GM19351 (cell line): ENCODE data around the gene SETD5.

ENCODE experiments used
- ATAC-seq: cut with Tn5 transposase; IDR thresholded peaks from one replicate; pipeline ENCODE4 v1.9.1; 2021; ENCODE audit warnings: mild to moderate bottlenecking, moderate library complexity; ENCODE audit not compliant: unreplicated experiment

The SETD5 gene

DNA sequence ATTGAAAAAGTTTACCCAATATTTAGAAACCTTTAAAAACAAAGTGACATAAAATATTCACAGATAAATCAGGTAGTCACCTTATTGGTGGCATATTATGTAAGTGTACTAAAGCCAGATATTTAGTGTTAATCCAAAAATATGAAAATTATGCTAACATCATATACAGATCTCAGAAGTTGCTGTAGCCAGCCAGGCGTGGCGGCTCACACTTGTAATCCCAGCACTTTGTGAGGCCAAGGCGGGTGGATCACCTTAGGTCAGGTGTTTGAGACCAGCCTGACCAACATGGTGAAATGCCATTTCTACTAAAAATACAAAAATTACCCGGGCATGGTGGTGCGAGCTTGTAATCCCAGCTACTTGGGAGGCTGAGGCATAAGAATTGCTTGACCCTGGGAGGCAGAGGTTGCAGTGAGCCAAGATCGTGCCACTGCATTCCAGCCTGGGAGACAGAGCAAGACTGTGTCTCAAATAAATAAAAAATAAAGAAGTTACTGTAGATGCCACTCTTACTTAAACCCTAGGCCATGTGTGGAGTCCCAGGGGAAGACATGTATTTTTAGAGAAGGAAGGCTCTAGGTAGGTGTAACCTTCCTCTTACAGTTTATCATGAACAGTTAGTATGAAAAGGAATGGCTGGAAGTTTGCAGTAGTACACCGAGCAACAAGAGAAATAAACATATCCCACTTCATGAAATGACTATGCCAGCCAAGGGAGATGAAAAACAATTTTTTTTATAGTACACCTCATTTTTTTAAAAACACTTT, 9.6 kb downstream of the SETD5 start:
- ATAC-seq, result no peak

- ATAC-seq, result no peak
Measured at GRCh38 chr3:9408061-9408460, 10.6 kb downstream of the SETD5 start.

GRCh38 chr3:9408546-9408945, 11.1 kb downstream of the SETD5 start:
- no peak for ATAC-seq

- no peak for ATAC-seq
Measured at GRCh38 chr3:9409981-9410854, 12.8 kb downstream of the SETD5 start.

GRCh38 chr3:9411302-9411701, 13.9 kb downstream of the SETD5 start:
- no peak for ATAC-seq

DNA sequence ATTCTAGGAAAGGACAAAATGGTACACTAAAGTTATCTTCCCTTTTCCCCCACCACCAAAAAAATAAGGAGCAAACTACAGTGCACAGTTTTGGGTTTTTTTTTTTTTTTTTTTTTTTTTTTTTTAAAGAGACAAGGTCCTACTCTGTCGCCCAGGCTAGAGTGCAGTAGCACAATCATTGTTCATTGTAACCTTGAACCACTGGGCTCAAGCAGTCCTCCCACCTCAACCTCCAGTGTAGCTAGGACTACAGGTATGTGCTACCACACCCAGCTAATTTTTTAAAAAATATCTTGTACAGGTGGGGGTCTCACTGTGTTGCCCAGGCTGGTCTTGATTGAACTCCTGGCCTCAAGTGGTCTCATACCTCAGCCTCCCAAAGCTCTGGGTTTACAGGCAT, 14.9 kb downstream of the SETD5 start:
- ATAC-seq, result no peak

GRCh38 chr3:9414826-9415225, 17.4 kb downstream of the SETD5 start:
- ATAC-seq, result no peak

DNA sequence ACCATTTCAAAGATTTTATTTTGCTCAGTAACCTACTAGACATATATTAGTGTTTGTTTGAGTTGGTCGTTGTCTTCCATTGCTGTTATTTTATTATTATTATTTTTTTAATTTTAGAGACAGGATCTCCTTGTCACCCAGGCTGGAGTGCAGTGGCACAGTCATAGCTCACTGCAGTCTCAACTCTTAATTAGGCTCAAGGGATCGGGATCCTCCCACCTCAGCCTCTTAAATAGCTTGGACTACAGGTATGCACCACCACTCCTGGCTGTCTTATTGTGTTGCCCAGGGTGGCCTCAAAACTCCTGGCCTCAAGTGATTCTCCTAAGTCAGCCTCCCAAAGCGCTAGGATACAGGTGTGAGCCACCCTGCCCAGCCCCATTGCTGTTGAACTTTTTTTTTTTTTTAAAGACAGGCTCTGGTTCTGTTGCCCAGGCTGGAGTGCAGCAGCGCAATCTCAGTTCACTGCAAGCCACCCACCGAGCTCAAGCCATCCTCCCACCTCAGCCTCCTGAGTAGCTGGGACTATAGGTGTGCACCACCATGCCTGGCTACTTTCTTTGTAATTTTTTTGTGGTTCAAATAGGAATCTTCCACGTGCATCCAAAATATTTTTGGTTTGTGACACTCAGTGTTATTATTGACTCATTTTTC, 18.2 kb downstream of the SETD5 start:
- no peak for ATAC-seq

DNA sequence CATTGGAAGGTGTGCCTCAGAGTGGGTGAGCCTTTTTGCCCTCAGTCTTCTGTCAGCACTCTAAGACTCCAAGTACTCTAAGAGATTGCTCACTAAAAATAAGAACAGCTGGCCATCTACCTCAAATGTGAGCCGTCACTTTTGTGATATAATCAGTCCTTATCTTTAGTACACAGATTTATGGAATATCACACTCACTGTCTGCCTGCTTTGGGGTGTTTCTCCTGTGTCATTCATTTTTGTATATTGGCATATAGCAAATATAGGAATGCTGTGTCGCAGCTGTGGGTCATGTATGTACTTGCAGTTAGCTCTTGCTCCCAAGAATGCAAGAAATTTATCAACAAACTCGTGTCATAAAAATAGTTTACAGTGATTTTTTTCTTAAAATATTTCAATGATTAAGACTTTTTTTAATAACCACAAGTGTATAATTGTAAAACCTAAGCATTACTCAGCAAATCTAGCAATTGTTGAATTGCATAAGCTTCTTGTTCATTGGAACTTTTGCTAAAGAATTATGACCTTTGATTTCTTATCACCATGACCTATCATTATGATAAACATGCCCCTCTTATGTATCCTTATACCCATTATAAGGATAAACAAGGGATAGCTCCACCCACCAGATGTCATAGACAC, 18.8 kb downstream of the SETD5 start:
- no peak for ATAC-seq

DNA sequence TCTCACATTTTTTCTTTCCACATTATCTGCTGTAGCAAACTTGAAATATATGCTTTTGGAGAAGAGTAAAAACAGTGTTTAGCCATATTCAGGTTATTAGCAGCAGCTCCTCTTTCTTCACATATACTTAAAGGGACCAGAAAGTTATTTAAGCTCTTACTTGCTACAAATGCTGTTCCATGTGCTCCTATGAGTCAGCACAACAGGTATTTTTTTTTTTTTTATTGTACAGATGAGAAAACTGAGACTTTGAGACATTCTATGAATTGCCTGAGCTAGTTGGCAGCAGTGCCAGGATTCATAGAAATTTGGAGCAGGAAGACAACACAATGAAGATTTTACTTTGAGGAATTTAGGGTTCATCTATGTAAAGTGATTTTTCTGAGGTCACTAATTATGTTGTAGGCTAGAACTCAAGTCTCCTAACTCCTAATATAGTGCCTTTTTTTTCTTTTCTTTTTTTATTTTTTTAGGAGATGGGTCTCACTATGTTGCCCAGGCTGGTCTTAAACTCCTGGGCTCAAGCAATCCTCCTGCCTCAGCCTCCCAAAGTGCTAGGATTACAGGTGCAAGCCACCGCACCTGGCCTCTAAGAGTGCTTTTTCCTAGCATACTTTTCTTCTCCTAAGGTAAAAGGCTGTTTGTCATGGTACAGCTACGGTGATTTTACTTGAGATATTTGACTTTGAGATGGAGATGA, 23.6 kb downstream of the SETD5 start:
- no peak for ATAC-seq

GRCh38 chr3:9422712-9423424, 25.5 kb downstream of the SETD5 start:
- no peak for ATAC-seq

DNA sequence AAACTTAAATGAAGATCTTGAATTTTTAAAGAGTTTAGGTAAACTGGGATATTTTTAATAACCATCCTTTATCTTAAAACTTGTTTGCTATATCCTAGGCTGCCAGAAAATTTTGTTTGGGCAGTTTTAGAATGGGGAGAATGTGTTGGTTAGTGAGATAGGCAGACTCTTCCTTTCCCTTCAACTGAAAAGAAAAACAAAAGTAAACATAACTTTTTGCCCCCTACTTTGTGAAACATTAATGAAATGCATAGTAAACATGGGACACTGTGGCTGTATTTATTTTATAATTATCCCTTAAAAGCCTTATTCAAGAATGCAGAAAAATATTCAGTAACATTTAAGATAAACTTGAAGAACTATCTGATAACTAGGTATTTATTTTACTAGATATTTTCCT, 31.0 kb downstream of the SETD5 start:
- ATAC-seq, result no peak

DNA sequence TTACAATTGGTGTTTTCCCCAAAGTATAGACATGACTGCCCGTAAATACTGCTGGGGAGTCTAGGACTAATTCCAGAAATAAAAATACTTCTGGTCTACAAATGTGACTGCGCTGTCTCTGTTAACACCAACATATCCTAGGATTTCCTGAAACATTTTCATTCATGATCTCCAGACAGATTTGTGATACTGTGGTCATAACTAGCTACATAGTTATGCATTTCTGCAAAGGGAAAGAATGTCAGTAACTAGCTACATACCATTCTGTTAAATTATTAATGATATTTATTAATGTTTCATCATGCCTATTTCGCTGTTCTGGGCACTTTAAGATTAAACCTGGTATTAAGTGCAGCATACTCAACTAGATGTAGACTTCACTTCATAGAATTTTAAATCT, 33.3 kb downstream of the SETD5 start:
- no peak for ATAC-seq

GRCh38 chr3:9433627-9434521, 36.5 kb downstream of the SETD5 start:
- no peak for ATAC-seq

GRCh38 chr3:9435316-9435715, 37.9 kb downstream of the SETD5 start:
- no peak for ATAC-seq

- no peak for ATAC-seq
Measured at GRCh38 chr3:9439331-9439730, 41.9 kb downstream of the SETD5 start.

DNA sequence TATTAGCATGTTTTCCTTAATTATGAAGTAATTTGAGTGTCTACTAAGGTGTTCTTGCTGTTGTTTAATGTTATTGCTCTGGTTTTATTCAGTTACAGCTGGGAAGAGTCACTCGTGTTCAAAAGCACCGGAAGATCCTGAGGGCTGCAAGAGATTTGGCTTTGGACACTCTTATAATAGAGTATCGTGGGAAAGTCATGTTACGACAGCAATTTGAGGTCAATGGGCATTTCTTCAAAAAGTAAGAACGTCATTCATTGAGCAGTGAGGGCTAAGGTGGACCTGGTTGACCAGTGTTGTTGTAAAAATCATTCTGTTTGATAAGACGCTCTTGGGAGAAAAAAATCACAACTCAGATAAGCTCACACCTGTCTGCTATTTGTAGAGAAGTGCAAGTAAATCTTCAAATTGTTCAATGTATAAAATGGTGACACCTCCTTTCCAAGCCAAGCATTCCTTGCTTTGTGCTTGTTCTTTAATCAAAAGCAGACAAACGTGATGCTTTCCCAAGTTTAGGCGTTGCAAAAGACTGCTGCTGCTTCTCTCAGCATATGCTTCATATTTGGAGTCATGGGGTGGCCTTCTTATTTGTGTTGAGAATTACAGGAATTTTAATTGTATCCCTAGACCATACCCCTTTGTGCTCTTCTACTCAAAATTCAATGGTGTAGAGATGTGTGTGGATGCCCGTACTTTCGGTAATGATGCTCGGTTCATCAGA, 44.2 kb downstream of the SETD5 start:
- no peak for ATAC-seq

GRCh38 chr3:9448071-9448470, 50.7 kb downstream of the SETD5 start:
- ATAC-seq, result no peak
